Body of pancreas (tissue), 4 donors: ENCODE results near the gene AP4B1. TPM values are rescaled to one million over a fixed set of nuclear protein-coding genes. Genes with fewer than 3 reads are reported as not detected.

Experiments used
- ATAC-seq: fragments of 150-250 bp; one replicate; pipeline ENCODE4 v1.9.1; 2016
- DNase-seq, 4 donors: peaks; one replicate each; pipeline ENCODE4 v3.0.0-alpha.2; 2019
- H3K27ac ChIP-seq, 4 donors: fragments of 200-600 bp; sonication (generic); 1 replicate in 3 of 4; 2 replicates in 1 of 4; pipeline versions ENCODE4 v1.5.1 to v1.6.1; 2016 to 2019; ENCODE audit warnings: mild to moderate bottlenecking in 1 of 4, mixed read lengths in 1 of 4, moderate library complexity in 1 of 4
- H3K27me3 ChIP-seq, 2 donors: fragments of 200-600 bp; sonication (generic); one replicate each; pipeline ENCODE4 v1.6.0; 2016; ENCODE audit warnings: mild to moderate bottlenecking in 1 of 2
- H3K36me3 ChIP-seq, 2 donors: fragments of 200-600 bp; sonication (generic); replicated peaks in 1 of 2; 2 replicates each; pipeline ENCODE4 v1.5.1; 2016; ENCODE audit warnings: low read depth in 2 of 2; ENCODE audit not compliant: insufficient read depth in 1 of 2
- H3K4me1 ChIP-seq: fragments of 200-600 bp; sonication (generic); one replicate; pipeline ENCODE4 v1.6.0; 2016
- H3K4me3 ChIP-seq, 2 donors: fragments of 200-600 bp; sonication (generic); 1 replicate in 1 of 2; 2 replicates in 1 of 2; pipeline ENCODE4 v1.5.1; 2016 to 2019
- H3K9me3 ChIP-seq, 3 donors: fragments of 200-600 bp; sonication (generic); 1 replicate in 2 of 3; 2 replicates in 1 of 3; pipeline ENCODE4 v1.5.1; 2016
- POLR2A ChIP-seq, 3 donors: fragments of 450-650 bp; IDR thresholded peaks; one replicate each; pipeline ENCODE4 v1.6.1; 2016; ENCODE audit warnings: antibody characterized with exemption in 3 of 3, mild to moderate bottlenecking in 2 of 3
- WGBS, 2 donors: methylation state at CpG; one replicate each; pipeline ENCODE4 v1.1.5; 2017; 5-methylcytosine and 5-hydroxymethylcytosine counted together
- intact Hi-C: fragments of 100-400 bp; cut with DNase I; formaldehyde crosslinking; loops from one replicate; pipeline ENCODE4 v1.15.1; 2023
- total RNA-seq, 2 donors: library from RNA; depleted of rRNA; stranded (reverse); fragments of >200 nt; gene quantifications; one replicate each; pipeline ENCODE4 v1.1.0, GENCODE V29; 2016
- TF ChIP-seq, protein P1 (sequence below), 7 experiments: fragments of 450-650 bp in 4 of 7; fragments of 200-600 bp in 3 of 7; sonication (generic) in 3 of 7; IDR thresholded peaks; one replicate each; pipeline ENCODE4 v1.5.1; 2016 to 2019; ENCODE audit warnings: antibody characterized with exemption in 7 of 7

The AP4B1 gene
- total RNA-seq, 2 donors from 2014 or later = 21.3 to 33.0 TPM

DNA sequence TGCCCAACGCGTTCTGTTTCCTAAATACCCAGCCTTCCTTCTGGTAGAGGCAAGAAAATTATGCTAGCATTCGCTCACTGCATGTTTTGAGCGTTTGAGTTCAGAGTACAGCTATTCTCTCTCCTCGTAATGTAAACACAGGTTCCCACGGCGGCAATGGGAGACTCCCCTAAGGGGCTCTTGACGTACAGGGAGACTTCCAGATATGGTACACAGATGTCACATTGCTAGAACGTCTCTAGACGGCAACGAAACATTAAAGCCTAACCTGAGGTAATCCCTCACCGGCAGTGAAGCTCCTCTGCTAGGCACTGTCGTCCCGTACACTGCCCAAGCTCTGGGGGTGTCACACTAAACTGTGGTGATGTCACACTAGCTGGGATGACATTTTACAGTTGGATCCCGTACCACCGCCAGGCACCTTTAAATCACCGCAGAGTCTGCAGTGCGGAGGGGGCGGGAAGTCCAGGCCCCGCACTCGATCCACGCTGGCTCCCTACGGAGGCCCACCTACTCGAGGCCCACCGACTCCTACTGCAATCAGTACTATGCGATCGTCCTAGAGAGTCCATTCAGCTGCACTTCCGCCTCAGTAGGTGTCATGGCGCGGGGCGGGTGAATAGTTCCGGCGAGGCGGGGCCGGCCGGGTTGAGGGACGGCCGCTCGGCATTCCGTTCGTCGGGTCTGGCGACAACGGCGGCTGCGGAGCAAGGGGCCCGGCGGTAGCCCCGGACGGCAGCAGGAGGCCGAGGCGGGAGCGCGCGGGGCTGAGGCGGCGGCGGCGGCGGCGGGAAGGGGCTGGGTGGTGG, 24.5 kb upstream of the AP4B1 start, which contains the start of gene HIPK1:
HIPK1 (plus strand) TSS at position 384 of the 809 bp plus-strand sequence.
- peak within 1 kb of the TSS; percentile 81 to 98 (median 95) for H3K27ac ChIP-seq
- H3K9me3 ChIP-seq = no peaks in the 10 kb centered on the region
- H3K36me3 ChIP-seq = no peaks in the 10 kb centered on the region
- DNase-seq (peak; percentile 91 to 94 (median 94)), ATAC-seq (peak; percentile 93)
- peak; percentile 41 to 76 (median 74) for TF ChIP-seq POLR2A (IDR thresholded peaks at IDR 0.05)
- TF ChIP-seq, protein P1, sequence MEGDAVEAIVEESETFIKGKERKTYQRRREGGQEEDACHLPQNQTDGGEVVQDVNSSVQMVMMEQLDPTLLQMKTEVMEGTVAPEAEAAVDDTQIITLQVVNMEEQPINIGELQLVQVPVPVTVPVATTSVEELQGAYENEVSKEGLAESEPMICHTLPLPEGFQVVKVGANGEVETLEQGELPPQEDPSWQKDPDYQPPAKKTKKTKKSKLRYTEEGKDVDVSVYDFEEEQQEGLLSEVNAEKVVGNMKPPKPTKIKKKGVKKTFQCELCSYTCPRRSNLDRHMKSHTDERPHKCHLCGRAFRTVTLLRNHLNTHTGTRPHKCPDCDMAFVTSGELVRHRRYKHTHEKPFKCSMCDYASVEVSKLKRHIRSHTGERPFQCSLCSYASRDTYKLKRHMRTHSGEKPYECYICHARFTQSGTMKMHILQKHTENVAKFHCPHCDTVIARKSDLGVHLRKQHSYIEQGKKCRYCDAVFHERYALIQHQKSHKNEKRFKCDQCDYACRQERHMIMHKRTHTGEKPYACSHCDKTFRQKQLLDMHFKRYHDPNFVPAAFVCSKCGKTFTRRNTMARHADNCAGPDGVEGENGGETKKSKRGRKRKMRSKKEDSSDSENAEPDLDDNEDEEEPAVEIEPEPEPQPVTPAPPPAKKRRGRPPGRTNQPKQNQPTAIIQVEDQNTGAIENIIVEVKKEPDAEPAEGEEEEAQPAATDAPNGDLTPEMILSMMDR (IDR thresholded peaks at IDR 0.05) = peak in 4 of 7 experiments; percentile 26 to 51 (median 42)
- WGBS, 2 donors = 0 to 1% methylated on average over 25 to 52 of the region's 61 CpGs
- H3K4me3 ChIP-seq = peak within 1 kb of the TSS; percentile 72 to 99
- intact Hi-C loops = no loop called here
- peaks cover 42% of the 10 kb centered on the region for H3K4me1 ChIP-seq
- no peaks in the 10 kb centered on the region for H3K27me3 ChIP-seq

DNA sequence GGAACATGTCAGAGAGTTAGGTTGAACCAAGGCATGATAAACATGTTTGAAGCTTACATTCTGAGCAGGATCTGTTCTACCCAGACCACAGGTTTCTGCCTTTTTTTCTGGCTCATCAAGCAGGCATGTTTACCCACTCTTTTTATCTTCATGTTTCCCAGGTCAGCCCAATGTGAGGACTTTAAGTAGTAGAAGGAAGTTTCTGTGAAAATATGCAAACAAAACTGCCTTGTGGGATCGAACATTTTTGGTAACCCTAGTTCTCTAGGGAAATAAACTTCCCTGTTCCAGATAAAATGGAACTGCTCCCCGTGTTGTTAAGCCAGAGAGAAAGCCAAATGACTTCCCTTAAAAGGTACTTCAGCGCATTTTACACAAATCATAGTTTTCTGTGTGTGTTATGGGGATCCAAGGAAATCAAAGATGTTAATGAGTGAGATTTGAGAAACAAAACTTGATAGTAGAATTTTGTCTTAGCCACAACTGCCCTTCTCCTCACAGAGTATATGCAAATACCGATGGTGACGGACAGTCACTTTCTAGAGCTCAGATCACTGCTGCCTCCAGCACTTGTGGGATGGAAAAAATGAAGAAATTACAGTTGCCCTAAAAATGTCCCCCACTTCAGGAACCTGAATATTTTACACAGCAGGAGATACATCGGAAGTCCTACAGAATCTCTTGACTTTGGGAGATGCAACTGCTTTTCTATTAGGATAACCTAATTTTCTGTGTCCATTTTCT, 23.8 kb upstream of the AP4B1 start:
- Histone ChIP-seq H3K4me3 (peak overlapping the region in 1 of 2 donors; percentile 72), H3K27ac (peak overlapping the region; percentile 81 to 98 (median 95)), H3K36me3 (no peaks in the 10 kb centered on the region), H3K4me1 (peaks cover 34% of the 10 kb centered on the region), H3K27me3 (no peaks in the 10 kb centered on the region), H3K9me3 (no peaks in the 10 kb centered on the region)
- TF ChIP-seq POLR2A (IDR thresholded peaks at IDR 0.05) = no peak
- TF ChIP-seq, protein P1 (IDR thresholded peaks at IDR 0.05) = no peak
- ATAC-seq (no peak), DNase-seq (no peak)
- intact Hi-C loops = no loop called here
- WGBS, 2 donors = 3 to 5% methylated on average over 6 of the region's 6 CpGs

DNA sequence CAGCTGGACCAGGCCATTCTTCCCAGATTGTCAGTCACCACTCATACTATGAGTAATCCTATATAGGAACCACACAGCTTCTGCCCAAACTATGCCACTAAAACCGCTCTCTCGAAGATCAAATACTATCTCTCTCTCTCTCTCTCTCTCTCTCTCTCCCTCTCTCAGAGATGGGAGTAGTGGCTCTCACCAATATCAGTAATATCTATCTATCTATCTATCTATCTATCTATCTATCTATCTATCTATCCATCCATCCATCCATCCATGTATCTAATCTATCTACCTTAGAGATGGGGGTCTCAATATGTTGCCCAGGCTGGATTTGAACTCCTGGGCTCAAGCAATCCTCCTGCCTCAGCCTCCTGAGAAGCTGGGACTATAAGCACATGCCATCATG, 19.9 kb upstream of the AP4B1 start:
- 94 to 95% methylated on average over 2 of the region's 2 CpGs for WGBS, 2 donors
- TF ChIP-seq POLR2A (IDR thresholded peaks at IDR 0.05) = no peak
- TF ChIP-seq, protein P1 (IDR thresholded peaks at IDR 0.05) = no peak
- intact Hi-C loops = no loop called here

DNA sequence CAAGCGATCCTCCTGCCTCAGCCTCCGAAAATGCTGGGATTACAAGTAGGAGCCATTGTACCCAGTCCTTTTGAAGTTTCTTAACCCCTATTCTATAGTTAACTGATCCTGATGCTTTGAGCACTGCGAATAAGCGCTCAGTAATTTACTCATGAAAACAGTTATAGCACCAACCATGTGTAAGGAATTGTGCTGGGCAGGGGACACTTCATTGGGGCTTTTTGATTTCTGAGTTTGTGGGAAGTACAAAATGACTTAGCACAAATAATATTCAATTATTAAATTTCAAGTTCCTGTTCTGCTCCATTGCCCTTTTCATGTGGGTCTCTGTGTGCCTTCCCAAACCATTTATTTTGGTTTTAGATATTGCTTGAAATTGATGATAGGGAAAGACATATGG, 18.4 kb upstream of the AP4B1 start:
- intact Hi-C loops = no loop called here
- H3K27ac ChIP-seq = no peak overlapping the region
- H3K4me1 ChIP-seq = peaks cover 4% of the 10 kb centered on the region
- no peaks in the 10 kb centered on the region for H3K27me3 ChIP-seq
- H3K9me3 ChIP-seq = no peaks in the 10 kb centered on the region
- no peak for TF ChIP-seq POLR2A (IDR thresholded peaks at IDR 0.05)
- TF ChIP-seq, protein P1 (IDR thresholded peaks at IDR 0.05) = no peak
- DNase-seq = no peak
- no peak overlapping the region for H3K4me3 ChIP-seq
- ATAC-seq = no peak
- WGBS, 2 donors = 84 to 95% methylated on average over 4 of the region's 4 CpGs
- no peaks in the 10 kb centered on the region for H3K36me3 ChIP-seq

More for the DNA sequence above, 19.9 kb upstream of the AP4B1 start:
- no peak overlapping the region for H3K27ac ChIP-seq
- peaks cover 6% of the 10 kb centered on the region for H3K4me1 ChIP-seq
- H3K4me3 ChIP-seq = no peak overlapping the region
- ATAC-seq (no peak), DNase-seq (no peak)
- H3K27me3 ChIP-seq = no peaks in the 10 kb centered on the region
- no peaks in the 10 kb centered on the region for H3K36me3 ChIP-seq
- no peaks in the 10 kb centered on the region for H3K9me3 ChIP-seq
